ENCODE data around the gene CCT6B. TPM values are rescaled to one million over a fixed set of nuclear protein-coding genes. Genes with fewer than 3 reads are reported as not detected.
"Not testable (repeated sequence)": the region's sequence is repeated elsewhere in the genome, so short reads cannot be mapped to it uniquely, and the experiment has no call there.

CCT6B gene
- total RNA-seq, 1 donor from 2014 or later = 2.7 TPM

DNA sequence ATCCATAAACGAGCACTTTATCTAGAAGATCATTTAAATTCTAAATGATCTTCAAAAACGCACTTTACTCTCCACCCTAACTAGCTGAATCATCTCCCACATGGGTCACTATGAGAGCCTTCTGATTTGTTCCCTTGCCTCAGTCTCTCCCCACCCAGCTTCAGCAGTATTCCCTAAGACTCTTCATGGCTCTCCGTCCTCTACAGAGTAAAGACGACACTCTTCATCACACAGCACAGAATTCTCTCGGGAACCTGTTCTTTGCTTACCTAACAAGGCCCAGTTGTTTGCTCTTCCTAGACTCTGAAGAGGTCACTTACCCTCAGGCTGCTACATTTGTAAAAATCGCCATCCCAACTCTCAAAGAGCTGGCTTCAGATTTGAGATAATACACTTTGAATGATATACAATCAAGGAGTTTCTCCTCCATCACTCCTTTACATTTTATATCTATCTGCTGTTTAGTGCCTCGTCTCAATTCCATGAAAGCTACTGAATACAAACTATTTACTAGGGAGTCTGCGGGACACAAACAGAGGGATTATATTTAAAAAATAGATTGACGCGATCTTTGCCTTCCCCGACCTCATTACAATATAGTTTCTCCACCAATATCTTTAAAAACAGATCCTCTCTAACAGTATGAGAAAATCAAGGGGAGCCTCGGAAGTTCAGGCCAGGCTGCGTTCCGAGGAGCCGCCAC is 18.5 kb upstream of the CCT6B start:
- peak; percentile 2 for DNase-seq

DNA sequence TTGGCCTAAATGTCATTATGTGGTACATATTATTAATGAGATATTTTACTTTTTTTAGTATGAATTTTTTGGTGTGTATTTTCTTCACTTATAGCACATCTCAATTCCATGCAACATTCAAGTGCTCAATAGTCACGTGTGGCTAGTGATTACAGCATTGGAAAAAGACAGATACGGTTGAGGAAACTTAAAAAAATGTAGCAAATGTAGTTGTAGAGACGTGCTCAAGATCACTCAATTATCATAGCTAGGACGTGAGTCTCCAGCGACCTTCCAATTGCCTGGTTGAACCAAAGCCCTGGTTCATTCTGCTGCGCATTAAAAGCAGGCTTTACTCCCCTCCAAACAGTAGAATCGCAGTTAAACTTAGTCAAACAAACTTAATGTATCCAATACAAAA is 17.9 kb upstream of the CCT6B start:
- no peak for DNase-seq

GRCh38 chr17:34974794-34975785 is 13.8 kb upstream of the CCT6B start:
- DNase-seq = no peak

DNA sequence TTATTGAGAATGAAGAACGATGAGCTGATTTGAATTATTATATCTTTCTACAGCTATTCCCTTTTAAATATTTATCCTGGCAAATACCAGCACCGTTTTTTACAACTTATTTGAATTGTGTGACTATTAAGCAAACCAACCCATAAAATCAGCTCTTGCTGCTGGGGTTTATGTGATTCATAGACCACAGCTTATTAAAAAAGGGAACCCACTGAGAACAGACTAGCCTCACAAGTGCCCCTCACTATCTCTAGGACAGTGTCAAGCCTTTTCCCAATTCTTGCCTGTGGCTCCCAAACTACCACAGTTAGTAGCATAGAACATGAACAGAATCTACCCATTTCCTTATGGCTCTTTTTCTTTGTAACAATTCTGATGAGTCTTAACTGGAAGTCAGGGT is 12.9 kb upstream of the CCT6B start:
- DNase-seq = no peak

GRCh38 chr17:34958438-34958837 is 2.8 kb downstream of the CCT6B start:
- no peak for DNase-seq

DNA sequence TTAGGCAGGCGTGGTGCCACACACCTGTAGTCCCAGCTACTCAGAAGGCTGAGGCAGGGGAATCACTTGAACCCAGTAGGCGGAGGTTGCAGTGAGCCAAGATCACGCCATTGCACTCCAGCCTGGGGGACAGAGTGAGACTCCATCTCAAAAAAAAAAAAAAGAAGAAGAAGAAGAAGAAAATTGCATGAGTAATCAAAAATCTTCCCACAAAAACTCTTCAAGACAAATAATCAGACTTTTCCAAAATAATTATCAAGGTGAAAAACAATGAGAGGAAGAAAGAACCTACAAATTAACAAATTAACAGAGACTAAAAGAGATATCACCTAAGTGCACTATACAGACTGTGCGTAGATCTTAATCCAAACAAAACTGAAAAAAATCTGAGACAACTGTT is 10.5 kb downstream of the CCT6B start:
- DNase-seq = not testable (repeated sequence)

GRCh38 chr17:34930283-34930682 is 31.0 kb downstream of the CCT6B start:
- no peak for DNase-seq

DNA sequence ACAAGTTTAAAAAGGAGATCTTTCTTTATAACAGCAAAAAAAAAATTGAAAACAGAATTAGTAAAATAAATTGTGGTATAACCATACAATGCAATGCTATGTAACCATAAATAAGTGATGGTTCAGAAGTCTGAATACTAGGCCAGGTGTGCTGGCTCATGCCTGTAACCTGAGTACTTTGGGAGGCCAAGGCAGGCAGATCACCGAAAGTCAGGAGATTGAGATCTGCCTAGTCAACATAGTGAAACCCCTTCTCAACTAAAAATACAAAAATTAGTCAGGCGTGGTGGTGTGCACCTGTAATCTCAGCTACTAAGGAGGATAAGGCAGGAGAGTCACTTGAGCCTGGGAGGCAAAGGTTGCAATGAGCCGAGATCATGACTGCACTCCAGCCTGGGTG is 34.6 kb downstream of the CCT6B start:
- no peak for DNase-seq

DNA sequence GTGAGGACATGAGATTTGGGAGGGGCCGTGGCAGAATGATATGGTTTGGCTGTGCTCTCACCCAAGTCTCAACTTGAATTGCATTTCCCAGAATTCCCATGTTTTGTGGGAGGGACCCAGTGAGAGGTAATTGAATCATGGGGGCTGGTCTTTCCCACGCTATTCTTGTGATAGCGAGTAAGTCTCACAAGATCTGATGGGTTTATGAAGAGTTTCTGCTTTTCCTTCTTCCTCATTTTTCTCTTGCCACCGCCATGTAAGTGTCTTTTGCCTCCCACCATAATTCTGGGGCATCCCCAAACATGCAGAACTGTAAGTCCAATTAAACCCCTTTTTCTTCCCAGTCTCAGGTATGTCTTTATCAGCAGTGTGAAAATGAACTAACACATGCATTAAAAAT is 40.6 kb downstream of the CCT6B start:
- DNase-seq = no peak

DNA sequence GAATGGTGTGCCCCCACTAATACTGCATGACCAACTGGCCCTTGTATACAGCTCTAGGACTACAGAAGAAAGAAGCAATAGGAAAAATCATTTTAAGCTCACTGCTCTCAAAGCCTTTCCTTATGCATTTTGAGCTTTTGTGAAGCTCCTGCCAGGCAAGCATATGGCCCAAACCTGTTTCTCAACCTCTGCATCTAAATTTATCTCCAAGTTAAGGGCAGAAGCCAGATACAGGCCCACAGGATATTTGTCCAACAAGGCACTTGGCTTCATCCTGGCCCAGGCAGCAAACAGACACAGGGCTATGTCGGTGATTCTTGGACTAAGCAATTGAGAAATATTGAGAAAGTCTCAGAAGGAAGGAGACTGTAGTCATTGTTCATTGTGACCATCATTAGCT is 43.9 kb downstream of the CCT6B start:
- no peak for DNase-seq

- no peak for DNase-seq
These were observed 45.1 kb downstream of the CCT6B start for GRCh38 chr17:34916120-34916519.

DNA sequence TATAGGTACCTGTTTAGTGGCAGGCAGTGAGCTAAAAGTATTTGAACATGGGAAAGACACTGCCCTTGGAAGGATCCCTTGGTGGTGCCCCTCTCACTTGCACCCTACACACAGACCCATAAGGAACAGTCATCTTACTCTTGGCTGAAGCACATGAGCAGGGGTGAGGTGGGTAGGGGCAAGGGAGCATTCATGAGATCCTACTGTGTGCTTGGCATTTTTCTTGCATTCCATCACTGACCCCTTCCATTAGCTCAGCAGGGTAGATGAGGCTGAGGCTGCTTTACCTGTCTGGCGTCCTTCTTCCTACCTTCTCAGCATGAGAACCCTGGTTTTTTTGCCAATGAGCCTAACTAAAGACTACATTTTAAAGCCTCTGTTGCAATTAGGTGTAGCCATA is 48.3 kb downstream of the CCT6B start:
- no peak for DNase-seq

DNA sequence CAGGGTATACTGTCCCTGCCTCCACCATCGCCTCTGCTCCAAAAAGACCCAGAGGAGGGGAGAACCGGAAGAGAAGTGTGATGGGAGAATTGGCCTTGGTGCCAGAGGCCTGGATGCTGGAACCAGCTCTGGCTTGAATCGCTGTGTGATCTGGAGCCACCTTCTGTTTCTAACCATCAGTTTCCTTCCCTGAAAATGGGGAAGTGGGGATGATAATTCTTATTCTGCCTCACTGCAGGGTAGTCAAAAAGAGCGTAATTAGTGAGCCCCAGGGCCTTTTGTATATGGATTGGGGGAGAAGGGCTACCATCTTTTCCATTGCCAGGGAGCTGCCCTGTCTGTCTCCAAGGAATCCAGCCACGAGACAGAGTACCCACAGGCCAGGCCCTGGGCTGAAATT is 52.2 kb downstream of the CCT6B start:
- no peak for DNase-seq

- peak; percentile 62 for DNase-seq
These were observed 58.3 kb downstream of the CCT6B start for GRCh38 chr17:34902831-34903547.

DNA sequence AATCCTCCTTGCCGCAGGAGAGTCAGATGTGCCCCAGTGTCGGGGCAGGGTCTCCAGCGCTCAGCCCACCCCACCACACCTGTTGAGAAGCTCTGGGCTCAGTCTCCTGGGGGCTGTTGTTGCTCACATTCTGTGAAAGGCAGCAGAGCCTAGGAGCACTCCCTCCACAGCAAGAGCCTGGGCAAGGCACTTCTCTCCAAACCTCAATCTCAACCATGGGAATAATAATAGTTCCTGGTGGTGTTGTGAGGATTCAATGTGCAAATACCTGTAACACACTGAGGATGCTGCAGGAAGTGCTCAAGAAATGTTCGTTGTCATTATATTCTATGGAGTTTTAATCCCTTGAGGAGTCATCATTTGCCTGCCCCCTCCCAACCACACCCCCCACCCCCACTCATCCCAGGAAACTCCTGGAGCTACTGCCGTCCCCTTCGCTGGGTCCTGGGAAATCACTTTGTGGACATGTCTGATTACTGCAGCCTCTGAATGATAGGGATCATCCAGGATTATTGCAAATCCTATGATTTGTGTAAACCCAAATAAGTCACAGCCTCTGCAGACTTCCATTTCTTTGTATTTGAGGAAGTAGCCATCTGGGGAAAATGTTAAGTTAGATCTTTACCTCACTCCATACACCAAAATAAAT is 61.5 kb downstream of the CCT6B start:
- DNase-seq = no peak

- DNase-seq = no peak
These were observed 65.9 kb downstream of the CCT6B start for GRCh38 chr17:34895383-34895782.

DNA sequence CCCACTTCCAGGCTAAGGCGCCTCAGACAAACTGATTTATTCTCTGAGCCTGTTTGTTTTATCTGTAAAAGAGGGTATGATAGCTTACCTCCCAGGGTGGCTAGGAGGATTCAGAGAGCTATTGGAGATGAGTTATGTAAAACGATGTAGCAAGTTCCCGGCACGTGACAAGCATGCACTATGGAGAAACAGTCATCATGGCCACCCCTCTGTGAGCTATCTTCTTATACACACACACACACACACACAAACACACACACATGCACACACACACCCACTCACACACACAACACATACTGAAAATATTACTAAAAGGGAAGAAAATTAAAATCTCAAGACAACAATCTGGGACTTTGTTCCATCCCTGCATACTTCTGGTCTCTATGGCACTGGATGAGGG is 66.3 kb downstream of the CCT6B start:
- DNase-seq = no peak

GRCh38 chr17:34892461-34893249 is 68.6 kb downstream of the CCT6B start:
- DNase-seq = peak; percentile 35

- no peak for DNase-seq
These were observed 74.4 kb downstream of the CCT6B start for GRCh38 chr17:34886831-34887230.

GRCh38 chr17:34885076-34885475 is 76.2 kb downstream of the CCT6B start:
- no peak for DNase-seq

DNA sequence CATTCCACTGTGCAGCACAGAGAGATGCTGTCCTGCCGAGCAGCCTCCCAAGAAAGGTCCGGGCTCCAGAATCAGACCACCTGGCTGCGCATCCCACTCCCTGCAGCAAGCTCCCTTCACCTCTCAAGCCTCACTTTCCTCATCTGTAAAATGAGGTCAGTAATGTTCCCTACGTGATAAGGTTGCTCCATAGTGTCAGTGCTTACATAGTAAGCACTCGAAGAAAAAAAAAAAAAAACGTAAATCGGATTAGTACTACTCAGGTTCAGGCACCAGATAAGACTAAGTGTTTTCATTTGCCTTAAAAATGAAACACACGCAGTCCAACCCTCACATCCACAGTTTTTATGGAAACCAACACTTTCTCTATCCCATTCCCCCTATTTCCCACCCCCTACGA is 76.7 kb downstream of the CCT6B start:
- DNase-seq = no peak
